HCT116 (cell line): ENCODE results near the gene AKAP13. TPM values are rescaled to one million over a fixed set of nuclear protein-coding genes. Genes with fewer than 3 reads are reported as not detected.

Source experiments
- ATAC-seq: fragments of 200-7000 bp; cut with Tn5 transposase; 2 replicates; pipeline ENCODE4 v1.9.1; 2020; ENCODE audit warnings: mild to moderate bottlenecking, moderate library complexity
- BruUV-seq: library from RNA; stranded (reverse); fragments of 400-500 nt; replicated peaks from 2 replicates; lab custom pipeline; 2021; lab: Mats Ljungman, UMichigan
- CTCF ChIA-PET: fragments of 300-600 bp; sonication (Branson Sonifier 250); formaldehyde crosslinking; loops from one replicate; lab custom pipeline; 2021; ENCODE audit warnings: antibody characterized with exemption; lab: Charles Lee
- POLR2A ChIA-PET: fragments of 300-600, 350-600 bp; sonication (Branson Sonifier 250); formaldehyde crosslinking; loops from one replicate; lab custom pipeline; 2021; ENCODE audit warnings: antibody characterized with exemption; lab: Charles Lee
- RAD21 ChIA-PET, 2 experiments: fragments of 300-600 bp; sonication (Branson Sonifier 250); formaldehyde crosslinking; loops; one replicate each; lab custom pipeline; 2023; ENCODE audit warnings: low total read pairs in 2 of 2; ENCODE audit not compliant: uncharacterized antibody in 2 of 2, unreplicated experiment in 2 of 2, low non-redundant PET in 1 of 2; lab: Charles Lee
- DNase-seq: peaks from one replicate; pipeline ENCODE4 v3.0.0-alpha.2; 2010; ENCODE audit warnings: low read depth, low spot score
- H2AFZ ChIP-seq: fragments of 200-600 bp; shearing (Covaris generic), sonication (generic); 2 replicates; pipeline ENCODE4 v1.6.1; 2017; ENCODE audit warnings: low read depth, mixed run types, mixed read lengths, antibody characterized with exemption, low read length; ENCODE audit not compliant: poor library complexity, severe bottlenecking
- H3K27ac ChIP-seq: 2 replicates; pipeline ENCODE4 v1.5.1; 2012; ENCODE audit warnings: low read depth, low read length
- H3K27me3 ChIP-seq: fragments of 200-600 bp; sonication (generic); 2 replicates; pipeline ENCODE4 v1.6.1; 2016; ENCODE audit warnings: mixed run types, low read length, mixed read lengths; ENCODE audit not compliant: insufficient read depth
- H3K36me3 ChIP-seq, 2 experiments: fragments of 200-500 bp in 1 of 2; fragments of 200-600 bp in 1 of 2; sonication (Bioruptor generic) in 1 of 2; sonication (generic) in 1 of 2; 2 replicates each; pipeline versions ENCODE4 v1.5.1 to v1.6.1; 2014 to 2016; ENCODE audit warnings: low read length in 2 of 2, inconsistent platforms in 1 of 2, mixed read lengths in 1 of 2, mixed run types in 1 of 2; ENCODE audit not compliant: insufficient read depth in 2 of 2, control insufficient read depth in 1 of 2
- H3K4me1 ChIP-seq, 2 experiments: fragments of 200-600 bp in 1 of 2; sonication (generic) in 1 of 2; 2 replicates each; pipeline versions ENCODE4 v1.5.1 to v1.6.1; 2012 to 2017; ENCODE audit warnings: low read length in 2 of 2, inconsistent platforms in 1 of 2, mild to moderate bottlenecking in 1 of 2, mixed read lengths in 1 of 2, mixed run types in 1 of 2, moderate library complexity in 1 of 2; ENCODE audit not compliant: insufficient read depth in 2 of 2, control insufficient read depth in 1 of 2
- H3K4me2 ChIP-seq: fragments of 200-600 bp; sonication (generic); 2 replicates; pipeline ENCODE4 v1.6.1; 2017; ENCODE audit warnings: mixed run types, low read length, mixed read lengths
- H3K4me3 ChIP-seq, 2 experiments: fragments of 200-600 bp in 1 of 2; sonication (generic) in 1 of 2; replicated peaks in 1 of 2; 2 replicates each; pipeline ENCODE4 v1.5.1; 2011 to 2016; ENCODE audit warnings: low read length in 2 of 2, control low read depth in 1 of 2, low read depth in 1 of 2, mild to moderate bottlenecking in 1 of 2, mixed read lengths in 1 of 2, mixed run types in 1 of 2
- H3K79me2 ChIP-seq: fragments of 200-600 bp; sonication (generic); 2 replicates; pipeline ENCODE4 v1.6.1; 2017; ENCODE audit warnings: mild to moderate bottlenecking, mixed run types, low read length, moderate library complexity, mixed read lengths; ENCODE audit not compliant: insufficient read depth
- H3K9ac ChIP-seq: fragments of 200-600 bp; sonication (generic); 2 replicates; pipeline ENCODE4 v1.6.1; 2016; ENCODE audit warnings: low read length, mixed read lengths
- H3K9me2 ChIP-seq: fragments of 200-600 bp; sonication (generic), shearing (Covaris generic); 2 replicates; pipeline ENCODE4 v1.6.1; 2017; ENCODE audit warnings: mixed run types, mild to moderate bottlenecking, moderate library complexity; ENCODE audit not compliant: insufficient read depth
- H3K9me3 ChIP-seq, 2 experiments: fragments of 200-500 bp in 1 of 2; fragments of 200-600 bp in 1 of 2; sonication (Bioruptor generic) in 1 of 2; sonication (generic) in 1 of 2; 2 replicates each; pipeline ENCODE4 v1.6.1; 2014 to 2017; ENCODE audit warnings: low read length in 2 of 2, mixed read lengths in 2 of 2, inconsistent platforms in 1 of 2, low read depth in 1 of 2, mild to moderate bottlenecking in 1 of 2, mixed run types in 1 of 2, moderate library complexity in 1 of 2; ENCODE audit not compliant: control insufficient read depth in 1 of 2, insufficient read depth in 1 of 2
- H4K20me1 ChIP-seq: fragments of 200-600 bp; sonication (generic), shearing (Covaris generic); 2 replicates; pipeline ENCODE4 v1.6.1; 2017; ENCODE audit warnings: mixed run types, mild to moderate bottlenecking, moderate library complexity; ENCODE audit not compliant: insufficient read depth
- CBX3 ChIP-seq: IDR thresholded peaks from 2 replicates; pipeline ENCODE4 v1.6.1; 2012; ENCODE audit warnings: low read depth
- EGR1 ChIP-seq: IDR thresholded peaks from 2 replicates; pipeline ENCODE4 v1.6.1; 2012; ENCODE audit warnings: low read depth
- ELF1 ChIP-seq: IDR thresholded peaks from 2 replicates; pipeline ENCODE4 v1.6.1; 2012; ENCODE audit warnings: low read depth, borderline replicate concordance
- POLR2A ChIP-seq: IDR thresholded peaks from 2 replicates; pipeline ENCODE4 v1.7.0; 2011; ENCODE audit warnings: borderline replicate concordance; ENCODE audit not compliant: insufficient read depth, insufficient read length; ENCODE audit errors: extremely low read depth
- POLR2AphosphoS5 ChIP-seq: IDR thresholded peaks from 2 replicates; pipeline ENCODE4 v1.6.1; 2011; ENCODE audit warnings: mild to moderate bottlenecking, low read depth, low read length, moderate library complexity
- RAD21 ChIP-seq: IDR thresholded peaks from 2 replicates; pipeline ENCODE4 v1.6.1; 2012; ENCODE audit warnings: low read depth, mild to moderate bottlenecking
- SP1 ChIP-seq: IDR thresholded peaks from 2 replicates; pipeline ENCODE4 v1.6.1; 2012; ENCODE audit warnings: low read depth
- TCF7L2 ChIP-seq: IDR thresholded peaks from 2 replicates; pipeline ENCODE4 v1.7.0; 2011; ENCODE audit warnings: borderline replicate concordance, inconsistent platforms; ENCODE audit not compliant: insufficient read depth, insufficient read length; ENCODE audit errors: extremely low read depth
- YY1 ChIP-seq: IDR thresholded peaks from 2 replicates; pipeline ENCODE4 v1.6.1; 2011; ENCODE audit warnings: low read length, low read depth, moderate library complexity, mild to moderate bottlenecking; ENCODE audit not compliant: insufficient replicate concordance; ENCODE audit errors: extremely low read depth
- ZNF274 ChIP-seq: fragments of 200-500 bp; sonication (Bioruptor generic); IDR thresholded peaks from 2 replicates; pipeline ENCODE4 v1.6.1; 2014; ENCODE audit warnings: mild to moderate bottlenecking, low read depth, low read length, inconsistent platforms
- intact Hi-C: fragments of 100-400 bp; cut with micrococcal nuclease; formaldehyde crosslinking; loops from 2 replicates; pipeline ENCODE4 v1.10.0; 2022
- total RNA-seq: library from RNA; stranded (reverse); gene quantifications from one replicate; pipeline ENCODE4 v1.2.1, GENCODE V29; 2021; ENCODE audit not compliant: unreplicated experiment
- TF ChIP-seq, protein P1 (sequence below): IDR thresholded peaks from 2 replicates; pipeline ENCODE4 v1.6.1; 2011; ENCODE audit warnings: mild to moderate bottlenecking, low read length, moderate library complexity; ENCODE audit not compliant: insufficient replicate concordance; ENCODE audit errors: extremely low read depth
- TF ChIP-seq, protein P2 (sequence below): IDR thresholded peaks from 2 replicates; pipeline ENCODE4 v1.6.1; 2012
- TF ChIP-seq, protein P3 (sequence below): IDR thresholded peaks from 2 replicates; pipeline ENCODE4 v1.6.1; 2012

AKAP13 gene
- total RNA-seq, 1 experiment from 2014 or later: 43.1 TPM

DNA sequence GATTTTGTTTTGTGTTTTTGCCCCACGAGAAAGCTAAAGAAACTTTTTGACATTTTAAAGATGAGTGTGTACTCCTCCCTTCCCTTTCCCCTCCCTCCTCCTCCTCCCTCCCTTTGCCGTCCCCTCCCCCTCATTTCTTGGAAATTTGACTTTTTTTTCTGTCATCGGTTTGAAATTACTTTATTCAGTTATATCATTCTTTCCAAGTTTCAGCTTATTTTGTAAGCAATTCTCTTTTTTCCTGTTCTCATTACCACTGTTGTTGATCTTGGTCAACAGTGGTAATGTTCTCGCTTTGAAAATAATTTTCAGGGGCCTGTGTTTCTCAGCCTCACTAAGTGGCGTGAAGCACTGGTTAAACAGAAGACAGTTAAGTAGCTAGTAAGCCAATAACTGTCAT, 178.4 kb downstream of the AKAP13 start (continued):
- TF ChIP-seq, protein P1, sequence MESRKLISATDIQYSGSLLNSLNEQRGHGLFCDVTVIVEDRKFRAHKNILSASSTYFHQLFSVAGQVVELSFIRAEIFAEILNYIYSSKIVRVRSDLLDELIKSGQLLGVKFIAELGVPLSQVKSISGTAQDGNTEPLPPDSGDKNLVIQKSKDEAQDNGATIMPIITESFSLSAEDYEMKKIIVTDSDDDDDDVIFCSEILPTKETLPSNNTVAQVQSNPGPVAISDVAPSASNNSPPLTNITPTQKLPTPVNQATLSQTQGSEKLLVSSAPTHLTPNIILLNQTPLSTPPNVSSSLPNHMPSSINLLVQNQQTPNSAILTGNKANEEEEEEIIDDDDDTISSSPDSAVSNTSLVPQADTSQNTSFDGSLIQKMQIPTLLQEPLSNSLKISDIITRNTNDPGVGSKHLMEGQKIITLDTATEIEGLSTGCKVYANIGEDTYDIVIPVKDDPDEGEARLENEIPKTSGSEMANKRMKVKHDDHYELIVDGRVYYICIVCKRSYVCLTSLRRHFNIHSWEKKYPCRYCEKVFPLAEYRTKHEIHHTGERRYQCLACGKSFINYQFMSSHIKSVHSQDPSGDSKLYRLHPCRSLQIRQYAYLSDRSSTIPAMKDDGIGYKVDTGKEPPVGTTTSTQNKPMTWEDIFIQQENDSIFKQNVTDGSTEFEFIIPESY: no peak
- no peak for TF ChIP-seq ZNF274

DNA sequence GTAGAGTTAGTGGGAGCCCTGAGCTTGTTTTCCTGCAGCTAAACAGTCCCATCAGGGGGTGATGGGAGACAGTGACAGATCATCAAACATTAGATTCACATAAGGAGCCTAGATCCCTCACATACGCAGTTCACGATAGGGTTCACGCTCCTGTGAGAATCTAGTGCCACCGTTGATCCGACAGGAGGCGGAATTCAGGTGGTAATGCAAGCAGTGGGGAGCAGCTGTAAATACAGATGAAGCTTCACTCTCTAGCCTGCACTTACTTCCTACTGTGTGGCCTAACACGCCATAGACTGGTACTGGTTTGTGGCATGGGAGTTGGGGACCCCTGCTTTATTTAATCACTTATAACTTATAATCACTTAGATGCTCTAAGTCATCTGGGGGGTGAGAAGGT, 179.1 kb downstream of the AKAP13 start:
- no peak for DNase-seq
- H3K9me3 ChIP-seq: no peaks in the 10 kb centered on the region
- ATAC-seq: no peak
- no peaks in the 10 kb centered on the region for H3K27me3 ChIP-seq
- H2AFZ ChIP-seq: no peak overlapping the region
- intact Hi-C loops: no loop called here
- ChIA-PET POLR2A (no interaction called here), CTCF (interaction anchor here (1.2 kb wide), 1 partner anchor 55 kb away, joined by 3 read pairs; no protein-coding TSS in a partner anchor), RAD21 (no interaction called here)
- no peak overlapping the region for H3K9ac ChIP-seq
- H3K36me3 ChIP-seq: no peaks in the 10 kb centered on the region
- H3K4me2 ChIP-seq: no peak overlapping the region
- H3K4me1 ChIP-seq: no peaks in the 10 kb centered on the region
- no peak overlapping the region for H3K27ac ChIP-seq
- BruUV-seq: no TSS peak
- H3K9me2 ChIP-seq: no peaks in the 10 kb centered on the region
- no peaks in the 10 kb centered on the region for H3K79me2 ChIP-seq
- H3K4me3 ChIP-seq: no peak overlapping the region
- no peaks in the 10 kb centered on the region for H4K20me1 ChIP-seq
- TF ChIP-seq POLR2A (no peak), POLR2AphosphoS5 (no peak), EGR1 (no peak), SP1 (no peak), CBX3 (no peak), YY1 (no peak), ELF1 (no peak), RAD21 (no peak), TCF7L2 (no peak)
- TF ChIP-seq, protein P2, sequence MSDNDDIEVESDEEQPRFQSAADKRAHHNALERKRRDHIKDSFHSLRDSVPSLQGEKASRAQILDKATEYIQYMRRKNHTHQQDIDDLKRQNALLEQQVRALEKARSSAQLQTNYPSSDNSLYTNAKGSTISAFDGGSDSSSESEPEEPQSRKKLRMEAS: no peak
- TF ChIP-seq, protein P1: no peak
- TF ChIP-seq, protein P3, sequence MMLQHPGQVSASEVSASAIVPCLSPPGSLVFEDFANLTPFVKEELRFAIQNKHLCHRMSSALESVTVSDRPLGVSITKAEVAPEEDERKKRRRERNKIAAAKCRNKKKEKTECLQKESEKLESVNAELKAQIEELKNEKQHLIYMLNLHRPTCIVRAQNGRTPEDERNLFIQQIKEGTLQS: no peak
